Stomach (tissue), 9 donors: ENCODE data around the gene CCDC97. TPM values are rescaled to one million over a fixed set of nuclear protein-coding genes. Genes with fewer than 3 reads are reported as not detected.

Experiments
- DNase-seq, 2 donors: peaks; one replicate each; pipeline versions ENCODE4 v3.0.0 to v3.0.0-alpha.2; 2013 to 2019
- H3K27ac ChIP-seq, 5 donors: fragments of 200-600 bp in 4 of 5; sonication (generic) in 4 of 5; one replicate each; pipeline ENCODE4 v1.5.1; 2013 to 2019; ENCODE audit warnings: mild to moderate bottlenecking in 1 of 5, moderate library complexity in 1 of 5
- H3K27me3 ChIP-seq, 3 donors: fragments of 200-600 bp; sonication (generic); one replicate each; pipeline ENCODE4 v1.5.1; 2017 to 2019; ENCODE audit warnings: mixed run types in 1 of 3
- H3K36me3 ChIP-seq, 4 donors: fragments of 200-600 bp; sonication (generic); 1 replicate in 3 of 4; 2 replicates in 1 of 4; pipeline ENCODE4 v1.5.1; 2016 to 2019
- H3K4me1 ChIP-seq, 4 donors: fragments of 200-600 bp; sonication (generic); one replicate each; pipeline ENCODE4 v1.5.1; 2016 to 2019
- H3K4me3 ChIP-seq, 4 donors: fragments of 200-600 bp; sonication (generic) in 3 of 4; one replicate each; pipeline ENCODE4 v1.5.1; 2016 to 2019; ENCODE audit warnings: mild to moderate bottlenecking in 1 of 4
- H3K9me3 ChIP-seq, 4 donors: fragments of 200-600 bp; sonication (generic); one replicate each; pipeline ENCODE4 v1.5.1; 2016 to 2019
- CTCF ChIP-seq, 7 experiments: fragments of 450-650 bp in 4 of 7; fragments of 200-600 bp in 3 of 7; sonication (generic) in 3 of 7; IDR thresholded peaks; one replicate each; pipeline ENCODE4 v1.5.1; 2016 to 2019; ENCODE audit warnings: antibody characterized with exemption in 7 of 7, control low read depth in 2 of 7, mild to moderate bottlenecking in 1 of 7
- EP300 ChIP-seq: sonication (generic); formaldehyde crosslinking; IDR thresholded peaks from one replicate; pipeline ENCODE4 v1.6.1; 2017; ENCODE audit warnings: antibody characterized with exemption
- POLR2A ChIP-seq, 4 donors: fragments of 450-650 bp; IDR thresholded peaks; one replicate each; pipeline ENCODE4 v1.6.1; 2016; ENCODE audit warnings: antibody characterized with exemption in 4 of 4, control low read depth in 2 of 4, mild to moderate bottlenecking in 1 of 4, moderate library complexity in 1 of 4
- POLR2AphosphoS5 ChIP-seq, 3 donors: sonication (generic); formaldehyde crosslinking; IDR thresholded peaks; one replicate each; pipeline ENCODE4 v1.6.1; 2016; ENCODE audit warnings: antibody characterized with exemption in 3 of 3
- WGBS, 5 donors: extraction: QIAGEN DNeasy Blood & Tissue Kit in 3 of 5; methylation state at CpG; one replicate each; pipeline versions ENCODE4 v1.1.5 to v1.1.7; 2013 to 2018; 5-methylcytosine and 5-hydroxymethylcytosine counted together
- intact Hi-C: fragments of 100-400 bp; cut with DNase I; formaldehyde crosslinking; loops from one replicate; pipeline ENCODE4 v1.15.1; 2023; ENCODE audit warnings: low total_unique reads
- polyA plus RNA-seq, 3 donors: library from polyadenylated mRNA; stranded (reverse); fragments of 200-250 nt; gene quantifications; one replicate each; pipeline ENCODE4 v1.2.3, GENCODE V29; 2013
- total RNA-seq, 5 donors: library from RNA; depleted of rRNA; stranded (reverse); fragments of >200 nt; gene quantifications; one replicate each; pipeline versions ENCODE4 v1.1.0 to v1.2.3, GENCODE V29; 2014 to 2016
- donor health status: healthy with polysubstance abuse.
- donor health status: Bipolar disorder and iron deficiency.
- donor health status: healthy.

Gene CCDC97
- total and polyA plus RNA-seq, 8 donors: 2.2 to 62.6 (median 13.3) TPM

GRCh38 chr19:41309180-41310032, 566 bp upstream of the CCDC97 start:
- peaks cover 34 to 76% (median 51%) of the 10 kb centered on the region in 4 donors for H3K4me1 ChIP-seq

GRCh38 chr19:41311072-41311471, 1.1 kb downstream of the CCDC97 start:
- Histone ChIP-seq H3K4me1 (peaks cover 34 to 66% (median 48%) of the 10 kb centered on the region in 4 donors), H3K9me3 (no peaks in the 10 kb centered on the region), H3K36me3 (peaks cover 20 to 59% (median 56%) of the 10 kb centered on the region in 4 donors), H3K27ac (peak overlapping the region in 4 of 5 donors; percentile 93 to 98 (median 94)), H3K27me3 (no peaks in the 10 kb centered on the region), H3K4me3 (peak overlapping the region; percentile 62 to 76 (median 64))
- DNase-seq: no peak
- WGBS, 5 donors: 33 to 54% (median 34%) methylated on average over 5 of the region's 5 CpGs
- intact Hi-C loops: loop anchor here (10.0 kb wide), 1 partner anchor 46 kb away; the partner anchor contains the start of gene HNRNPUL1
- TF ChIP-seq CTCF (IDR thresholded peaks at IDR 0.05) (no peak), POLR2AphosphoS5 (IDR thresholded peaks at IDR 0.05) (no peak), POLR2A (IDR thresholded peaks at IDR 0.05) (no peak), EP300 (no peak)

More at GRCh38 chr19:41309180-41310032, 566 bp upstream of the CCDC97 start:
- Histone ChIP-seq H3K36me3 (peaks cover 33 to 59% (median 57%) of the 10 kb centered on the region in 4 donors), H3K4me3 (peak overlapping the region; percentile 62 to 76 (median 64)), H3K27me3 (no peaks in the 10 kb centered on the region), H3K27ac (peak overlapping the region; percentile 93 to 98 (median 95)), H3K9me3 (no peaks in the 10 kb centered on the region)
- no peak for DNase-seq
- WGBS, 5 donors: 4 to 10% (median 6%) methylated on average over 26 of the region's 26 CpGs
- intact Hi-C loops: loop anchor here (5.0 to 10.0 kb wide), 2 partner anchors 45 to 107 kb away; partner anchors contain the start of gene HNRNPUL1
- no peak for TF ChIP-seq POLR2A (IDR thresholded peaks at IDR 0.05)
- TF ChIP-seq EP300: no peak
- no peak for TF ChIP-seq CTCF (IDR thresholded peaks at IDR 0.05)
- TF ChIP-seq POLR2AphosphoS5 (IDR thresholded peaks at IDR 0.05): no peak

- intact Hi-C loops: loop anchor here (10.0 kb wide), 1 partner anchor 47 kb away; the partner anchor contains the start of gene HNRNPUL1
- no peaks in the 10 kb centered on the region for H3K9me3 ChIP-seq
Observed at GRCh38 chr19:41311613-41312012, 1.6 kb downstream of the CCDC97 start.

More at GRCh38 chr19:41311613-41312012, 1.6 kb downstream of the CCDC97 start:
- WGBS, 5 donors: 77 to 87% (median 80%) methylated on average over 8 of the region's 8 CpGs
- TF ChIP-seq POLR2A (IDR thresholded peaks at IDR 0.05): no peak
- no peak for TF ChIP-seq EP300
- no peak for TF ChIP-seq CTCF (IDR thresholded peaks at IDR 0.05)
- TF ChIP-seq POLR2AphosphoS5 (IDR thresholded peaks at IDR 0.05): no peak
- Histone ChIP-seq H3K4me3 (peak overlapping the region in 3 of 4 donors; percentile 62 to 65 (median 63)), H3K36me3 (peaks cover 20 to 59% (median 56%) of the 10 kb centered on the region in 4 donors), H3K27me3 (no peaks in the 10 kb centered on the region), H3K27ac (peak overlapping the region in 2 of 5 donors; percentile 94 to 98), H3K4me1 (peaks cover 31 to 61% (median 45%) of the 10 kb centered on the region in 4 donors)
- no peak for DNase-seq
